Mesenchymal stem cell (in vitro differentiated cells and primary cell): ENCODE measurements around the gene LRRC4B.

Source experiments
- DNase-seq: peaks from one replicate; pipeline ENCODE4 v3.0.0-alpha.2; 2013
- H2AFZ ChIP-seq: one replicate; pipeline ENCODE4 v1.6.1; 2013; ENCODE audit warnings: low read depth, mild to moderate bottlenecking, control low read depth, inconsistent platforms, low read length, moderate library complexity
- H2AK5ac ChIP-seq: 2 replicates; pipeline ENCODE4 v1.6.1; 2013; ENCODE audit warnings: low read length, moderate library complexity, mild to moderate bottlenecking, inconsistent platforms; ENCODE audit not compliant: severe bottlenecking
- H2BK120ac ChIP-seq: one replicate; pipeline ENCODE4 v1.6.1; 2013; ENCODE audit warnings: low read depth, mild to moderate bottlenecking, inconsistent platforms, low read length, moderate library complexity
- H2BK12ac ChIP-seq, 2 experiments: one replicate each; pipeline ENCODE4 v1.6.1; 2013; ENCODE audit warnings: inconsistent platforms in 2 of 2, low read length in 2 of 2, mild to moderate bottlenecking in 2 of 2, moderate library complexity in 2 of 2, control low read depth in 1 of 2
- H2BK15ac ChIP-seq: one replicate; pipeline ENCODE4 v1.6.1; 2013; ENCODE audit warnings: mild to moderate bottlenecking, low read depth, inconsistent platforms; ENCODE audit not compliant: poor library complexity, severe bottlenecking
- H2BK5ac ChIP-seq: 2 replicates; pipeline ENCODE4 v1.6.1; 2013; ENCODE audit warnings: low read depth, mild to moderate bottlenecking, low read length, control low read depth, inconsistent platforms; ENCODE audit not compliant: poor library complexity, severe bottlenecking
- H3K14ac ChIP-seq, 2 experiments: one replicate each; pipeline ENCODE4 v1.6.1; 2013; ENCODE audit warnings: inconsistent platforms in 2 of 2, low read length in 2 of 2, control low read depth in 1 of 2, mild to moderate bottlenecking in 1 of 2, moderate library complexity in 1 of 2
- H3K18ac ChIP-seq, 2 experiments: one replicate each; pipeline ENCODE4 v1.6.1; 2013; ENCODE audit warnings: inconsistent platforms in 2 of 2, low read length in 2 of 2, control low read depth in 1 of 2, low read depth in 1 of 2, mild to moderate bottlenecking in 1 of 2
- H3K23ac ChIP-seq, 2 experiments: one replicate each; pipeline ENCODE4 v1.6.1; 2013; ENCODE audit warnings: inconsistent platforms in 2 of 2, low read length in 2 of 2, mild to moderate bottlenecking in 2 of 2, moderate library complexity in 2 of 2, control low read depth in 1 of 2
- H3K27ac ChIP-seq: 2 replicates; pipeline ENCODE4 v1.5.1; 2013; ENCODE audit warnings: mild to moderate bottlenecking, moderate library complexity, low read length, control low read depth, inconsistent platforms; ENCODE audit not compliant: poor library complexity, severe bottlenecking
- H3K27me3 ChIP-seq, 2 experiments: 2 replicates each; pipeline versions ENCODE4 v1.6.1 to v1.7.0; 2013; ENCODE audit warnings: low read length in 2 of 2, mild to moderate bottlenecking in 2 of 2, moderate library complexity in 2 of 2, control low read depth in 1 of 2, inconsistent platforms in 1 of 2; ENCODE audit not compliant: control insufficient read depth in 1 of 2, insufficient read depth in 1 of 2
- H3K36me3 ChIP-seq, 2 experiments: 2 replicates each; pipeline versions ENCODE4 v1.6.1 to v1.7.0; 2013; ENCODE audit warnings: low read length in 2 of 2, control low read depth in 1 of 2, inconsistent platforms in 1 of 2, low read depth in 1 of 2, mild to moderate bottlenecking in 1 of 2; ENCODE audit not compliant: insufficient read depth in 2 of 2, control insufficient read depth in 1 of 2
- H3K4ac ChIP-seq, 2 experiments: one replicate each; pipeline ENCODE4 v1.6.1; 2013; ENCODE audit warnings: inconsistent platforms in 2 of 2, low read length in 2 of 2, mild to moderate bottlenecking in 2 of 2, moderate library complexity in 2 of 2, control low read depth in 1 of 2, low read depth in 1 of 2
- H3K4me1 ChIP-seq: 2 replicates; pipeline ENCODE4 v1.6.1; 2013; ENCODE audit warnings: low read depth, low read length, control low read depth; ENCODE audit not compliant: control insufficient read depth, insufficient read depth
- H3K4me2 ChIP-seq: 2 replicates; pipeline ENCODE4 v1.6.1; 2013; ENCODE audit warnings: low read length, mild to moderate bottlenecking, inconsistent platforms; ENCODE audit not compliant: poor library complexity, severe bottlenecking
- H3K4me3 ChIP-seq, 2 experiments: 2 replicates each; pipeline versions ENCODE4 v1.5.1 to v1.7.0; 2013; ENCODE audit warnings: low read length in 2 of 2, mild to moderate bottlenecking in 2 of 2, control low read depth in 1 of 2, low read depth in 1 of 2; ENCODE audit not compliant: insufficient read depth in 1 of 2
- H3K79me1 ChIP-seq: replicated peaks from 2 replicates; pipeline ENCODE4 v1.6.1; 2013; ENCODE audit warnings: mild to moderate bottlenecking, control low read depth, low read length, inconsistent platforms; ENCODE audit not compliant: poor library complexity, severe bottlenecking
- H3K9ac ChIP-seq: 2 replicates; pipeline ENCODE4 v1.7.0; 2013; ENCODE audit warnings: mild to moderate bottlenecking, low read length, moderate library complexity
- H3K9me3 ChIP-seq: 2 replicates; pipeline ENCODE4 v1.7.0; 2013; ENCODE audit warnings: mild to moderate bottlenecking, low read length; ENCODE audit not compliant: control insufficient read depth
- H4K8ac ChIP-seq: one replicate; pipeline ENCODE4 v1.6.1; 2013; ENCODE audit warnings: inconsistent platforms, mild to moderate bottlenecking, low read length, moderate library complexity
- H4K91ac ChIP-seq: one replicate; pipeline ENCODE4 v1.6.1; 2013; ENCODE audit warnings: mild to moderate bottlenecking, low read length, inconsistent platforms
- WGBS: methylation state at CpG from one replicate; pipeline ENCODE4 v1.1.7; 2013; ENCODE audit warnings: mixed read lengths; 5-methylcytosine and 5-hydroxymethylcytosine counted together

Gene LRRC4B

DNA sequence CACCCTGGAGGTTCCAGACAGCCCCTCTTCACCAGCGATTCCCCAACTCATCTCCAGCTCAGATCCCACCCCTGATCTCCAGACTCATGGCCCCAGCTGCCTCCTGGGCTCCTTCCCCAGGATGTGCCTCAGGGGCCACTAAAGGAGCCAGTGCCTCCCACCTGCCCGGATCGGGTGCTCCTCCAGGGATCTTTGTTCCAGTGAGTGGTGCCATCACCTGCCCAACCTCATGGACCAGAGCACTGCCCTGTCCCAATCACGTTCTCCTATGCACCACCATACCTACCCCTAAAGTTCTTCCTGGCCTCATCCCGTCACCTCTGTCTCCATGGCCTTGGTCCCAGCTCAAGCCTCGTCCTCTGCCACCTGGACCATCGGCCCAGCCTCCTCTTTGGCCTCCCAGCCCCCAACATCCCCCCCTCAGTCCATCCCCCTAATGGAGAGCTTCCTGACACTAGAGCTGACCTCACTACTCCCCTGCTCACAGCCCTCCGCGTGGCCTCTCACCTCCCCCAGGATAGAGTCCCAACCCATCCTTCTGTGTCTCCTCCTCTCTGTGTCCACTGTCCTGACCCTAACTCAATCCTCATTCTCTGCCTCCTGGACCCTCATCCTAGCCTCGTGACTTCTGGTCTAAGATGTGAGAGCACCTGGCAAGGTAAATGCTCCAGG is 82.8 kb downstream of the LRRC4B start:
- Histone ChIP-seq H3K36me3 (peaks cover 13 to 54% of the 10 kb centered on the region in 2 experiments), H3K4me3 (no peak overlapping the region), H3K4me1 (peaks cover 4% of the 10 kb centered on the region), H3K79me1 (peaks cover 22% of the 10 kb centered on the region), H2BK15ac (no peak overlapping the region), H4K91ac (no peak overlapping the region), H3K23ac (no peak overlapping the region), H3K18ac (no peak overlapping the region), H3K4ac (no peak overlapping the region), H2BK5ac (no peak overlapping the region), H3K27me3 (peaks cover 5 to 26% of the 10 kb centered on the region in 2 experiments), H3K14ac (no peak overlapping the region), H2BK120ac (no peak overlapping the region), H3K9ac (no peak overlapping the region), H3K4me2 (no peak overlapping the region), H2BK12ac (no peak overlapping the region), H4K8ac (no peak overlapping the region), H2AFZ (no peak overlapping the region), H3K27ac (no peak overlapping the region), H2AK5ac (no peak overlapping the region), H3K9me3 (peaks cover 5% of the 10 kb centered on the region)
- no peak for DNase-seq
- 92% methylated on average over 10 of the region's 10 CpGs for WGBS

DNA sequence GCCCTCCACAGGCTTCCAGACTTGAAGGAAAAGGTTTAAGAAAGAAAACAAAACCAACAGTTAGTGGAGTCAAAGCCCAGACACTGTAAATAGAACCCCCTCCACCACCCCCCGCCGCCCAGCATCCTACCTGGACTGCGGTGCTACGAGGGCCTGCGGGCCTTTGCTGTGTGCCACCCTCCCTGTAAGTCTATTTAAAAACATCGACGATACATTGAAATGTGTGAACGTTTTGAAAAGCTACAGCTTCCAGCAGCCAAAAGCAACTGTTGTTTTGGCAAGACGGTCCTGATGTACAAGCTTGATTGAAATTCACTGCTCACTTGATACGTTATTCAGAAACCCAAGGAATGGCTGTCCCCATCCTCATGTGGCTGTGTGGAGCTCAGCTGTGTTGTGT is 85.3 kb downstream of the LRRC4B start:
- DNase-seq: no peak
- 93% methylated on average over 10 of the region's 10 CpGs for WGBS
- H3K4me1 ChIP-seq: peaks cover 5% of the 10 kb centered on the region

DNA sequence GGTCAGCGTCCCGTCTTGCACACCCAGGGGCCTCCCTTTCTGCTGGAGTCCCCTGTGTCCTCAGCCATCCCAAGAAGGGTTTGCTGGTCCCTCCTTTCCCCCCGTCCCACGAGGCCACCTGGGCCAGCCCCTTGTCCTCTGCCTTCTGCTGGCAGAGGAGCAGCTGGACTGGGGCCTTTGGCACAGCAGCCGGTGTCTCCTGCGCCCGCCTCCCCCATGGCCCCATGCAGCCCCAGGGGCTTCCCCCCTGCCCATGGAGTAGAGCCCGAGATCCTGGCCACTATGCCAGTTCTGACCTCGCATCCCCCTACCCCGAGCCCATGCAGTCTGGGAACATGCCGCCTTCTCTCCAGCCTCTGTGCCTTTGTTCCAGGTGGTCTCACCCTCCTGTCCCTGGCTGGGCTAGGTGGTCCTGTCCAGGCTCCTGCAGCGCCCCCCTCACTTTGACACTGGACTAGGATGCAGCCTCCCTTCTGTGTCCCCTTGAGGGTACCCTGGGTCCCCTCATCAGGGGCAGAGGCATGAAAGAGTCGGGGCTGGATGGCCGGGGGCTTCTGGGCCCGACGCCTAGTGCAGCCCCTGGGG is 85.9 kb downstream of the LRRC4B start:
- Histone ChIP-seq H3K79me1 (peaks cover 48% of the 10 kb centered on the region), H2BK12ac (no peak overlapping the region), H3K14ac (no peak overlapping the region), H3K23ac (no peak overlapping the region), H3K4me3 (no peak overlapping the region), H3K9me3 (peaks cover 5% of the 10 kb centered on the region), H2BK15ac (no peak overlapping the region), H3K4me2 (no peak overlapping the region), H2BK5ac (no peak overlapping the region), H3K36me3 (peaks cover 18 to 73% of the 10 kb centered on the region in 2 experiments), H4K8ac (no peak overlapping the region), H3K4ac (no peak overlapping the region), H3K9ac (no peak overlapping the region), H3K18ac (no peak overlapping the region), H2AK5ac (no peak overlapping the region), H3K4me1 (peaks cover 8% of the 10 kb centered on the region), H4K91ac (no peak overlapping the region), H3K27ac (no peak overlapping the region), H3K27me3 (peaks cover 4 to 5% of the 10 kb centered on the region in 2 experiments), H2BK120ac (no peak overlapping the region), H2AFZ (no peak overlapping the region)
- 95% methylated on average over 15 of the region's 16 CpGs for WGBS
- DNase-seq: no peak

More for the DNA sequence above, 85.3 kb downstream of the LRRC4B start:
- Histone ChIP-seq H2BK12ac (no peak overlapping the region), H4K91ac (no peak overlapping the region), H3K27ac (no peak overlapping the region), H2AK5ac (no peak overlapping the region), H3K4me2 (no peak overlapping the region), H2BK120ac (no peak overlapping the region), H2BK5ac (no peak overlapping the region), H3K4me3 (no peak overlapping the region), H3K14ac (no peak overlapping the region), H3K23ac (no peak overlapping the region), H4K8ac (no peak overlapping the region), H2AFZ (no peak overlapping the region), H3K36me3 (peaks cover 18 to 73% of the 10 kb centered on the region in 2 experiments), H3K18ac (no peak overlapping the region), H3K79me1 (peaks cover 44% of the 10 kb centered on the region), H2BK15ac (no peak overlapping the region), H3K27me3 (peaks cover 5 to 9% of the 10 kb centered on the region in 2 experiments), H3K9me3 (peaks cover 5% of the 10 kb centered on the region), H3K9ac (no peak overlapping the region), H3K4ac (no peak overlapping the region)

DNA sequence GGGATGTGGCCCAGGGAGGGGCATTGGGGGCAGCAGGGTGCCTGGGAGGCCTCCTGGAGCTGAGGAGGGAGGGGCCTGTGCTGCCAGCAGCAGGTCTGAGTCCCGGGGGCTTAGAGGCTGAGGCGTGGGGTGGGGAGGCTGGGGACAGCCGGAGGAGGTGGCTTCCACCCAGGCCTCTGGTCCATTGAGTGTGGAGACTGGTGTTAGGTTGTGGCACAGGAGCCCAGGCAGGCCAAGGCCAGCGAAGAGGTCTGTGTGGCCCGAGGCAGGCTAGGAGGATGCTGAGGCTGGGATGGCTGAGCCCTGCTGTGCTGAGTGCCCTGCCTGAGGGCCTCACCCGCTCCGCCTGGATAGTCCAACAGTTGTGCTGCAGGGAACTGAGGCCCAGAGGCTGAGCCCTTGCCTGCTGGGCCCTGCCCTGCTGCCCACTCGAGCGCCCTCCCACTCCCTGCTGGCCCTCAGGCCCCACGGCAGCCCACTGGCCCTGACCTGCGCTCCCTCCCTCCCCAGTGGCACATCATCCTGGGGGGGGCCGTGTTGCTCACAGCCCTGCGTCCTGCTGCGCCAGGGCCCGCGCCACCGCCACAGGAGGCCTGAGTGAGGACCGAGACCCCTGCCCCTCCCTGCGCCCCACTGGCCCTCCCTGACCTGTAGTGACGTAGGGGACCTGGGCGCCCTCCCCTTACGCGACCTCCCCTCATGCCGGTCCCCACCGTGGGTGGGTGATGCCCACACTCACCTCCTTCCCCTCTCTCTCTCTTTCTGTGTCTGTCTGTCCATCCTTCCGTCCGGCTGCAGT is 86.7 kb downstream of the LRRC4B start:
- no peak overlapping the region for H3K18ac ChIP-seq
- H3K79me1 ChIP-seq: peaks cover 49% of the 10 kb centered on the region
- H3K9me3 ChIP-seq: no peaks in the 10 kb centered on the region
- H2BK12ac ChIP-seq: no peak overlapping the region
- no peak overlapping the region for H4K8ac ChIP-seq
- H3K9ac ChIP-seq: no peak overlapping the region
- H3K36me3 ChIP-seq: peaks cover 18 to 73% of the 10 kb centered on the region in 2 experiments
- no peak overlapping the region for H3K23ac ChIP-seq
- H3K4me2 ChIP-seq: no peak overlapping the region
- H3K4me1 ChIP-seq: peaks cover 8% of the 10 kb centered on the region
- H2AK5ac ChIP-seq: no peak overlapping the region
- no peak overlapping the region for H3K4ac ChIP-seq
- no peak overlapping the region for H3K14ac ChIP-seq
- H3K27ac ChIP-seq: no peak overlapping the region
- 96% methylated on average over 23 of the region's 27 CpGs for WGBS
- no peaks in the 10 kb centered on the region for H3K27me3 ChIP-seq
- H3K4me3 ChIP-seq: no peak overlapping the region
- H2BK120ac ChIP-seq: no peak overlapping the region
- H2BK15ac ChIP-seq: no peak overlapping the region
- H4K91ac ChIP-seq: no peak overlapping the region
- H2BK5ac ChIP-seq: no peak overlapping the region
- no peak for DNase-seq
- H2AFZ ChIP-seq: no peak overlapping the region
